Astrocyte (in vitro differentiated cells and primary cell): ENCODE results near the gene CMTM7.

ENCODE experiments used
- EZH2 ChIP-seq: IDR thresholded peaks from 2 replicates; pipeline ENCODE4 v1.6.1; 2012; ENCODE audit warnings: mild to moderate bottlenecking, low read length, inconsistent platforms; ENCODE audit not compliant: insufficient read depth
- TF ChIP-seq, protein P1 (sequence below): IDR thresholded peaks from 2 replicates; pipeline ENCODE4 v1.5.1; 2011; ENCODE audit warnings: low read depth, mild to moderate bottlenecking, inconsistent platforms, low read length, moderate library complexity; ENCODE audit not compliant: insufficient read depth

GRCh38 chr3:32391643-32392535, at the start of gene CMTM7:
- TF ChIP-seq, protein P1, sequence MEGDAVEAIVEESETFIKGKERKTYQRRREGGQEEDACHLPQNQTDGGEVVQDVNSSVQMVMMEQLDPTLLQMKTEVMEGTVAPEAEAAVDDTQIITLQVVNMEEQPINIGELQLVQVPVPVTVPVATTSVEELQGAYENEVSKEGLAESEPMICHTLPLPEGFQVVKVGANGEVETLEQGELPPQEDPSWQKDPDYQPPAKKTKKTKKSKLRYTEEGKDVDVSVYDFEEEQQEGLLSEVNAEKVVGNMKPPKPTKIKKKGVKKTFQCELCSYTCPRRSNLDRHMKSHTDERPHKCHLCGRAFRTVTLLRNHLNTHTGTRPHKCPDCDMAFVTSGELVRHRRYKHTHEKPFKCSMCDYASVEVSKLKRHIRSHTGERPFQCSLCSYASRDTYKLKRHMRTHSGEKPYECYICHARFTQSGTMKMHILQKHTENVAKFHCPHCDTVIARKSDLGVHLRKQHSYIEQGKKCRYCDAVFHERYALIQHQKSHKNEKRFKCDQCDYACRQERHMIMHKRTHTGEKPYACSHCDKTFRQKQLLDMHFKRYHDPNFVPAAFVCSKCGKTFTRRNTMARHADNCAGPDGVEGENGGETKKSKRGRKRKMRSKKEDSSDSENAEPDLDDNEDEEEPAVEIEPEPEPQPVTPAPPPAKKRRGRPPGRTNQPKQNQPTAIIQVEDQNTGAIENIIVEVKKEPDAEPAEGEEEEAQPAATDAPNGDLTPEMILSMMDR = no peak
- TF ChIP-seq EZH2 = no peak
